HPDE6-E6E7 (cell line): ENCODE data around the gene TMEM175.

Source experiments
- DNase-seq: peaks from one replicate; pipeline ENCODE4 v3.0.0; 2011; ENCODE audit warnings: missing footprints; ENCODE audit errors: extremely low spot score

TMEM175 gene

DNA sequence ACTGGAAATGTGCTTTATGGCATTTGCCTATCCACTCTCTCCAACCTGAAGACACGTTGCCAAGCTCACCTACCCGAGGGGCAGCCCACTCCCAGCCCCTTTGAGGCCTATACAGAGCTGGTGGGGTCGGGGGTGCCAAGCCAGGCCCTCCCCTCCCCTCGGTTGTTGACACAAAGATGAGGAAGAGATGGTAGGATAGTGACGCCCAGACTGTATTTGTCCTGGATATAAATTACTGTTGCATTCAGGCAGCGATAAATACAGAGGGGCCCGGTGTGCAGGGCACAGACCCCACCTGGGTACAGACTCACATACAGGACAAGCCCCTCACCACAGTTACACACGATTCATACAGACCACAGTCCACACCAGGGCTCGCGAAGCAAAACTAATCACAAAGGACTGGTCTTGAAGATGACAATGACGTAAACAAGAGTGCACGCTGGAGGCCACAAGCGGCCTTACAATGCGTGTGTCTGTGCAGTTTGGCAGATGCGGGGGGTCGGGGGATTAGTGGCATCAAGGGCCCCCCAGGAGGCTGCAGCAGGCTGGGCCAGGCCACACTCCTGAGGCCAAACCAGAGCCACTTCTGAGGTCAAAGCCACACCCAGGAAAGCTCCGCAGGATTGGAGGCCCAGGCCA lies 26.6 kb downstream of the TMEM175 start:
- no peak for DNase-seq

DNA sequence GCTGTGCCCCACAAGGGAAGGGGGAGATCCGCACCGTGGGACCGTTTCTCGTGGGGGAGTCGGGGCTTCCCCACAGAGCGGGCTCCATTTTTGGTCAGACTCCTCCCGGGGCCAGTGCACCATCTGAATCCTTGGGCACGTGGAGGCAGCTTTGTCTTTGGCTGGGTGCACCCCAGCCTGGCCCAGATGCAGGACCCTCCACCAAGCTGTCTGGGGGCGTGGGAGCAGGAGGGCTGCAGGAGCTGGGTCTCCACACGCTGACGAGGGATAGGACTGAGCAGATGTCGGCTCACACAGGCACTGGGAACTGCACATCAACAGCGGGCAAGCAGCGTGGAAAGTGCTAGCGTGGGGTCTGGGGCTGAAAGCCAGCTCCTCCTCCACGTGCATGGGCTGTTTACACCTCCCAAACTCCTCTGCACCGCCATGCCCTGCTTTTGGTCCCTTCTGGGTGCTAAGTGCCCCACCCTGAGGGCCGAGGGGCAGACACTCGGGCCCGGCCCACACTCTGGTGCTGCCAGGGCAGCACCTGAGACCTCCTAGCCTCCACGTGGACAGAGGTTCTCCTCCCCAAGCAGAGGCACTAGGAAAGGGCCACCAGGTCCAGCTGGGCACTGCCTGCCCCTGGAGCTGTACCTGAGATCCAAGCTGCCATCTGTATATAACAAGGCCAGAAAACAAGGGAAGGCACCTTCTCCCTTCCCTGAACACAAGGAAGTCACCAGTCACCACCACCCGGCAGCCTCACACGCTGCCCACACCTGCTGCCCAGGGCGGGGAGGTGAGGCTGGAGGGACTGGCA lies 27.3 kb downstream of the TMEM175 start:
- DNase-seq = no peak

DNA sequence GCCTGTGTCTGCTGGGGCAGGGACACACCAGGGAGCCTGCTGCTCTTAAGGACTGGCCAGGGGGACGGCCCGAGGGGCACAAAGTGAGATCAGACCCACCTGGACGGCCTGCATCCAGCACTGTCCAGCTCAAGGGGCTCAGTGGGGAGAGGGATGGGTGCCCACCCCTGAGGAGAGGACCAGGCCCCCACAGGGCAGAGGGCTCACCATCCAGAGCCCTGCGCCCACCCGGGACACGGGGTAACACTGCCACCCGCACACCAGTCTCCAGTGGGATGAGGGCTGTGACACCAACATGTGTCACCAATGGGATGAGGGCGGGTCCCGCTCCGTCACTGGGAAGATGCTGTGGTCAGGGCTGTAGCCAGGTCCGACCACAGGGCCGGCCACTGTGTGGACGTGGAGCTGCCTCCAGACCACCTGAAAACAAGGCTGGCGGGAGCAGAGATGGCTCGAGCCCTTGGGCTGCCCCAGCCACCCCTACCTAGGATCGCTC lies 27.9 kb downstream of the TMEM175 start:
- DNase-seq = no peak

GRCh38 chr4:960636-961350 lies 28.5 kb downstream of the TMEM175 start:
- no peak for DNase-seq

GRCh38 chr4:961351-962230 lies 29.3 kb downstream of the TMEM175 start:
- DNase-seq = peak; percentile 69

DNA sequence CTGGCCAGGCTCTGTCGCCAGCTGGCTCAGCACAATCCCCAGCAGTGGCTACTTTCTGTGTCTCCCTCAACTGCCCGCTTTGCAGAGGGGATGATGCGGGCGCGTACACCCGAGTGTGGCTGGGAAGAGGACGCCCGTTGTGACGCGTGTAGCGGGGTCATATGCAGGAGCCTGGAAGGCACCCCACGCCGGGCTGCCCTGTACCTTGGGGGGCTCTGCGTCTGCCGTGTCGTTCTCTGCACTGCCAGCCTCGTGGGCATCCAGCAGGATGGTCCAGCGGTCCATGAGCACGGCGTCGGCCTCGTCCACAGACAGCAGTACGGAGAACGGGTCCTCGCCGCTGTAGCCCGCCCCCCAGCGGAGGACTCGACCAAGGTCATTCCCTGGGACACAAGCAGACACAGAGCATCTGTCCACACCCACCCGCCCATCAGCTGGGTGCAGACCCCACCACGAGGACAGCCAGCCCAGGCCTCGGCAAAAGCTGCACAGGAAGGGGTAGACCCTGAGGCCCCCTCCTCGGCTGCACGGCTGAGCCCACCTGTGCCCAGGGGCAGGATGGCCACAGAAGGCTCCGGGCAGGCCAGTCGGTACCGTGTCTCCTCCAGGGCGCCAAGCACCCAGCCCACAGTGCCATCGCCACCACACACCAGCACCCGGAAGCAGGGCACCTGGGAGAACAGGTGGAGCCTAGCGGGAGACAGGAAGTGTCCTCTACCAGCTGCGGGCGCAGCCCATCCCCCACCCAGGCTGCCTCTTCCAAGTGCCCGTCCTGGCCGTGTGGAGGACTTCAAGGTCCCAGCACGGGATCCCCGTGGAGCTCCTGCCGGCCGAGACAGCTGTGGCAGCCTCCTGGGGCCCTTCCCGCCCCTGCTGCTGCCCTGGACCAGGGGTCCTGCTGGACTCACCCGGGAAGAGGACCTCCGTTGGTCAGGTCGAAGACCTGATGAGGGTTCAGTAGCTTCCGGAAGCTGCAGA lies 30.3 kb downstream of the TMEM175 start:
- DNase-seq = no peak

DNA sequence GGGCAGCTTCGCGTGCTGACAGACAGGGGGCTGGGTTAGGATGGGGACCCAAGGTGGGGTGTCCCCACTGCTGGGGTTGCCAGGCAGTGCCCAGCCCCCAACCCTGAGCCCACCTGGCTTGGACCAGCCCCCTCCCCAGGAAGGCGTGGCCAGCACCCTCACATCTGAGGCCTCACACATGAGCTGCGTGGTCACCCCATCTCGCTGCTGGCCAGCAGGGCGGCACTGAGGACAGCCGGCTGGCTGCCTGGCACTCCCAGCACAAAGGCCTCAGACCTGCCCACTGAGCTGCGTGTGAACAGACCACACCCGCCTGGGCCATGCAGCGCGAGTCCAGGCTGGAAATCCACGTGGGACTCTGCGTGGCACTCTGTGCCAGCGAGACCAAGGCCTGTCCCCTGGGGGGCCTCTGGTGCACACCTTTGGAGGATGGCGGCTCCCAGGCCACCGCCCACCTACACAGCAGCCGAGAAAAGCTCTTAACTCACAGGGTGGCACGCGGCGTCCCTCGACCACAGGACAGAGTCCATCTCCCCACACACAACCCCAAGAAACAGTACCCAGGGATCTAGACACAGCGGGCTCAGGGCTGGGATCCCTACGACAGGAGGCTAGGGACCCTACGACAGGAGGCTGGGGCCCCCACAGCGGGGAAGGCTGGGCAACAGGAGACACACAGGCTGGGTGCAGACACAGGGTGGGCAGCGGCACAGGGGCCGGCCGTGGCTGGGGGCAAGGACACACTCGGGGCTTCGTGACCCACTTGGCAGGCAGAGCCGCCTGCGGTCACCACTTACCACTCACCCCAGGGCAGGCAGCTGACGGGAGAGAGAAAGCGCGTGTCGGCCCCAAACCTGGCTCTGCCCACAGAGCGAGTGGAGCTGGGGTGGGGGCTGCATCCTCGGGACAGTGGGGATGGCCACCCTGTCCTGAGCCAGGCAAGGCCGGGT lies 31.3 kb downstream of the TMEM175 start:
- no peak for DNase-seq

- DNase-seq = no peak
These were observed 32.2 kb downstream of the TMEM175 start for GRCh38 chr4:964346-965025.

DNA sequence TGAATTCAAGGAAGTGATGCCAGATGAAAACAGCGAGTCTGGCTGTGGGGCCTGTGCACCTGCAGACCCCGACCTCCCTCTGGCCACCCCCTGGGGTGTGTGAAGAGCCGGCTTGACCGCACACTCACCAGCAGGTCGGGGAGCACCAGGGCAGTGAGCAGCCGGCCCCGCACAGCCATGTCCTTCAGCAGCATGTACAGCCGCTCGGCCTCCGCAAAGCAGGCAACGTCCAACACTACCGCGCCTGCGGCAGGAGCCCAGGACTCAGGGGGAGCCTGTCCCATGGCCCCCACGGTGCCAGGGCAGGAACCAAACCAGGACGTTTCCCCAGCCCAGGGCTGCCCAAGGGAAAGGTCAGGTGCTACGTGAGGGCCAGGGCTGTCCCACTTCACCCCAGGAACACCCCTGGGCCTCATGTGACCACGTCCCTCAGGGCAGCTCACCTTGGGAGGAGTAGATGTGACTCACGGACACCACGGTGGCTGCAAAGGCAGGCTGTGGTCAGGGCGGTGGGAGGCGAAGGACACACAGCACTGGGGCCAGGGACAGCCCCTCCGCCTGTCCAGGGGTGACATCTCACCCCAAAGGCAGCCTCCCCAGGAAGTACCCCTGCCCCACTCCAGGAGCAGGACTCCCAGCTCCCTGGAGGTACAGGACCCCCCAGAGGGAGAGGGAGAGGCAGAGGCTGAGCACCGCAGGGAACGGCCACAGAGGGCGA lies 32.9 kb downstream of the TMEM175 start:
- no peak for DNase-seq

- DNase-seq = no peak
These were observed 33.5 kb downstream of the TMEM175 start for GRCh38 chr4:965766-966134.

- DNase-seq = no peak
These were observed 34.2 kb downstream of the TMEM175 start for GRCh38 chr4:966266-967112.

- DNase-seq = no peak
These were observed 35.1 kb downstream of the TMEM175 start for GRCh38 chr4:967113-968104.

GRCh38 chr4:968221-968620 lies 36.0 kb downstream of the TMEM175 start:
- DNase-seq = no peak

GRCh38 chr4:968621-969394 lies 36.5 kb downstream of the TMEM175 start:
- DNase-seq = no peak
